ENCODE data around the gene SPEN. TPM values are rescaled to one million over a fixed set of nuclear protein-coding genes. Genes with fewer than 3 reads are reported as not detected.

The SPEN gene
- total and polyA plus RNA-seq, 2 experiments from 2014 or later = 24.3 to 25.9 TPM

- Histone ChIP-seq H3K4me3 (peak overlapping the region; percentile 92), H3K27me3 (no peaks in the 10 kb centered on the region), H3K27ac (peak overlapping the region; percentile 98), H3K9me3 (ENCODE audit: low read depth) (no peaks in the 10 kb centered on the region), H2AFZ (peak overlapping the region; percentile 36), H3K4me2 (peak overlapping the region; percentile 86), H3K79me2 (peaks cover 70% of the 10 kb centered on the region), H3K4me1 (ENCODE audit: insufficient read depth) (peaks cover 33% of the 10 kb centered on the region), H4K20me1 (ENCODE audit: insufficient read depth, poor library complexity, severe bottlenecking) (peaks cover 7% of the 10 kb centered on the region), H3K9me2 (replicated peaks; ENCODE audit: insufficient read depth) (no peaks in the 10 kb centered on the region), H3K36me3 (replicated peaks; ENCODE audit: insufficient read depth, low read depth) (no peaks in the 10 kb centered on the region)
- TF ChIP-seq, protein P1, sequence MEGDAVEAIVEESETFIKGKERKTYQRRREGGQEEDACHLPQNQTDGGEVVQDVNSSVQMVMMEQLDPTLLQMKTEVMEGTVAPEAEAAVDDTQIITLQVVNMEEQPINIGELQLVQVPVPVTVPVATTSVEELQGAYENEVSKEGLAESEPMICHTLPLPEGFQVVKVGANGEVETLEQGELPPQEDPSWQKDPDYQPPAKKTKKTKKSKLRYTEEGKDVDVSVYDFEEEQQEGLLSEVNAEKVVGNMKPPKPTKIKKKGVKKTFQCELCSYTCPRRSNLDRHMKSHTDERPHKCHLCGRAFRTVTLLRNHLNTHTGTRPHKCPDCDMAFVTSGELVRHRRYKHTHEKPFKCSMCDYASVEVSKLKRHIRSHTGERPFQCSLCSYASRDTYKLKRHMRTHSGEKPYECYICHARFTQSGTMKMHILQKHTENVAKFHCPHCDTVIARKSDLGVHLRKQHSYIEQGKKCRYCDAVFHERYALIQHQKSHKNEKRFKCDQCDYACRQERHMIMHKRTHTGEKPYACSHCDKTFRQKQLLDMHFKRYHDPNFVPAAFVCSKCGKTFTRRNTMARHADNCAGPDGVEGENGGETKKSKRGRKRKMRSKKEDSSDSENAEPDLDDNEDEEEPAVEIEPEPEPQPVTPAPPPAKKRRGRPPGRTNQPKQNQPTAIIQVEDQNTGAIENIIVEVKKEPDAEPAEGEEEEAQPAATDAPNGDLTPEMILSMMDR (IDR thresholded peaks at IDR 0.05; ENCODE audit: poor library complexity) = no peak
- TF ChIP-seq EZH2phosphoT487 (IDR thresholded peaks at IDR 0.05; ENCODE audit: low read depth, severe bottlenecking, unreplicated experiment) (no peak), EZH2 (IDR thresholded peaks at IDR 0.05; ENCODE audit: borderline replicate concordance) (no peak)
- WGBS (ENCODE audit: low lambda C conversion rate, missing lambda C conversion rate) = 1% methylated on average over 80 of the region's 104 CpGs
- peak; percentile 58 for DNase-seq (ENCODE audit: low spot score)
Measured at GRCh38 chr1:15848143-15848928, 829 bp downstream of the SPEN start.

- Histone ChIP-seq H3K4me2 (peak overlapping the region; percentile 86), H3K79me2 (peaks cover 79% of the 10 kb centered on the region), H3K36me3 (replicated peaks; ENCODE audit: insufficient read depth, low read depth) (no peaks in the 10 kb centered on the region), H4K20me1 (ENCODE audit: insufficient read depth, poor library complexity, severe bottlenecking) (peaks cover 8% of the 10 kb centered on the region), H3K9me3 (ENCODE audit: low read depth) (no peaks in the 10 kb centered on the region), H3K4me3 (peak overlapping the region; percentile 92), H3K4me1 (ENCODE audit: insufficient read depth) (peaks cover 33% of the 10 kb centered on the region), H3K27ac (peak overlapping the region; percentile 98), H3K9me2 (replicated peaks; ENCODE audit: insufficient read depth) (no peaks in the 10 kb centered on the region), H2AFZ (peak overlapping the region; percentile 39), H3K27me3 (no peaks in the 10 kb centered on the region)
- no peak for TF ChIP-seq EZH2 (IDR thresholded peaks at IDR 0.05; ENCODE audit: borderline replicate concordance)
- no peak for TF ChIP-seq EZH2phosphoT487 (IDR thresholded peaks at IDR 0.05; ENCODE audit: low read depth, severe bottlenecking, unreplicated experiment)
- TF ChIP-seq, protein P1 (IDR thresholded peaks at IDR 0.05; ENCODE audit: poor library complexity) = no peak
- peak; percentile 92 for DNase-seq (ENCODE audit: low spot score)
- WGBS (ENCODE audit: low lambda C conversion rate, missing lambda C conversion rate) = under 1% methylated on average over 37 of the region's 44 CpGs
Measured at GRCh38 chr1:15848929-15849774, 1.6 kb downstream of the SPEN start.

DNA sequence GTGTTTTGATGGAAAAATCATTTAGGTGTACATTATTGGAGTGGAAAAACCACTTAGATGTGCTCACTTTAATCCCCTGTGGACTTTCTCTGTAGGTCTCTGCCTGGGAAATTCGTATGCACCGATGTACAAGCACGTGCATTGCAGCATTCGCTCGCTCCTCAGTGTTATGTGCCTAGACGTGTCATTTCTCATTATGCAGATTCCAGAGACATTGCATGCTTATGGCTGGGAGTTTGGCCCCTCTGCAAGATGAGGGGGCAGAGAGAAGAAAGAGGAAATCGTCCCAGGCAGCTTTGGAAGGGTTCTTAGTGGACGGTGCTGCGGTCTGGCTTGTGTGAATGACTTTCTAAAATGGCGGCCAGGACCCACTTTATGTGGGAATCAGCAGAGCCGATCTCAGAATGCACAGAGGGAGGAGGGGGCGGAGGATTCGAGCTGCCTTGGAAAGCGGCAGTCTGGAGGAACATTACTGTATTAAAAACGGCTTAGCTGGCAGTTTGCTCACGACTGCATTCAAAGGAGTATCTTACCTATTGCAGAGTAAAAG lies 2.3 kb downstream of the SPEN start:
- Histone ChIP-seq H3K36me3 (replicated peaks; ENCODE audit: insufficient read depth, low read depth) (no peaks in the 10 kb centered on the region), H3K79me2 (peaks cover 84% of the 10 kb centered on the region), H3K9me2 (replicated peaks; ENCODE audit: insufficient read depth) (no peaks in the 10 kb centered on the region), H2AFZ (peak overlapping the region; percentile 39), H3K27me3 (no peaks in the 10 kb centered on the region), H3K4me2 (peak overlapping the region; percentile 86), H3K4me1 (ENCODE audit: insufficient read depth) (peaks cover 33% of the 10 kb centered on the region), H3K9me3 (ENCODE audit: low read depth) (no peaks in the 10 kb centered on the region), H3K4me3 (peak overlapping the region; percentile 92), H4K20me1 (ENCODE audit: insufficient read depth, poor library complexity, severe bottlenecking) (peaks cover 15% of the 10 kb centered on the region), H3K27ac (peak overlapping the region; percentile 98)
- 1% methylated on average over 16 of the region's 16 CpGs for WGBS (ENCODE audit: low lambda C conversion rate, missing lambda C conversion rate)
- peak; percentile 79 for DNase-seq (ENCODE audit: low spot score)
- no peak for TF ChIP-seq EZH2 (IDR thresholded peaks at IDR 0.05; ENCODE audit: borderline replicate concordance)
- TF ChIP-seq EZH2phosphoT487 (IDR thresholded peaks at IDR 0.05; ENCODE audit: low read depth, severe bottlenecking, unreplicated experiment) = no peak
- TF ChIP-seq, protein P1 (IDR thresholded peaks at IDR 0.05; ENCODE audit: poor library complexity) = no peak
